H1 (cell line): ENCODE data around the gene GALNT13. TPM values are rescaled to one million over a fixed set of nuclear protein-coding genes. Genes with fewer than 3 reads are reported as not detected.

Experiments used
- BRCA1 ChIP-seq: IDR thresholded peaks from 2 replicates; pipeline ENCODE4 v1.6.1; 2012; ENCODE audit warnings: low read depth, low read length, improper control_type of control experiment
- CBX5 ChIP-seq: fragments of 300-800, 300-1000 bp; sonication (generic); IDR thresholded peaks from 2 replicates; pipeline ENCODE4 v1.7.1; 2016; ENCODE audit warnings: antibody characterized with exemption, low read length, low read depth
- CTBP2 ChIP-seq: IDR thresholded peaks from 2 replicates; pipeline ENCODE4 v1.7.0; 2011; ENCODE audit warnings: borderline replicate concordance, mild to moderate bottlenecking, moderate library complexity, mixed read lengths, low read length; ENCODE audit not compliant: insufficient read depth, insufficient read length
- EGR1 ChIP-seq: IDR thresholded peaks from 2 replicates; pipeline ENCODE4 v1.6.1; 2011; ENCODE audit warnings: low read depth, low read length, borderline replicate concordance
- FOSL1 ChIP-seq: IDR thresholded peaks from 2 replicates; pipeline ENCODE4 v1.6.1; 2011; ENCODE audit warnings: mild to moderate bottlenecking, low read depth, low read length, moderate library complexity; ENCODE audit not compliant: insufficient read depth
- HDAC2 ChIP-seq, 2 experiments: fragments of 300-600 bp in 1 of 2; sonication (generic) in 1 of 2; IDR thresholded peaks; 2 replicates each; pipeline ENCODE4 v1.6.1; 2011 to 2012; ENCODE audit warnings: low read depth in 2 of 2, low read length in 2 of 2, mild to moderate bottlenecking in 2 of 2, moderate library complexity in 2 of 2, borderline replicate concordance in 1 of 2, inconsistent platforms in 1 of 2
- HDAC6 ChIP-seq: IDR thresholded peaks from one replicate; pipeline ENCODE4 v1.7.1; 2012; ENCODE audit warnings: low read depth, mild to moderate bottlenecking, inconsistent platforms, low read length, moderate library complexity
- KDM1A ChIP-seq: fragments of 200-600, 300-600 bp; sonication (generic); IDR thresholded peaks from 2 replicates; pipeline ENCODE4 v1.7.1; 2016; ENCODE audit warnings: mild to moderate bottlenecking, low read length, borderline replicate concordance
- NRF1 ChIP-seq: IDR thresholded peaks from 2 replicates; pipeline ENCODE4 v1.6.1; 2011; ENCODE audit warnings: mild to moderate bottlenecking, low read depth, low read length, improper control_type of control experiment
- PHF8 ChIP-seq: fragments of 200-600 bp; sonication (generic); conservative IDR thresholded peaks from 2 replicates; pipeline ENCODE4 v1.7.1; 2012; ENCODE audit warnings: low read depth, mild to moderate bottlenecking, inconsistent platforms, low read length, moderate library complexity
- RXRA ChIP-seq: IDR thresholded peaks from 2 replicates; pipeline ENCODE4 v1.6.1; 2011; ENCODE audit warnings: low read depth, mild to moderate bottlenecking, low read length, moderate library complexity; ENCODE audit not compliant: insufficient read depth
- SIRT6 ChIP-seq: IDR thresholded peaks from one replicate; pipeline ENCODE4 v1.7.1; 2012; ENCODE audit warnings: low read length, inconsistent platforms
- SIX5 ChIP-seq: IDR thresholded peaks from 2 replicates; pipeline ENCODE4 v1.6.1; 2011; ENCODE audit warnings: mild to moderate bottlenecking, low read depth, low read length
- SP2 ChIP-seq: IDR thresholded peaks from 2 replicates; pipeline ENCODE4 v1.6.1; 2012; ENCODE audit warnings: mild to moderate bottlenecking, low read length, inconsistent platforms
- TAF1 ChIP-seq: IDR thresholded peaks from 2 replicates; pipeline ENCODE4 v1.6.1; 2011; ENCODE audit warnings: mild to moderate bottlenecking, low read depth, low read length
- TBP ChIP-seq: IDR thresholded peaks from 2 replicates; pipeline ENCODE4 v1.6.1; 2011; ENCODE audit warnings: low read depth, low read length, improper control_type of control experiment
- TCF12 ChIP-seq: IDR thresholded peaks from 2 replicates; pipeline ENCODE4 v1.6.1; 2011; ENCODE audit warnings: low read depth, mild to moderate bottlenecking, low read length
- TEAD4 ChIP-seq: IDR thresholded peaks from 2 replicates; pipeline ENCODE4 v1.6.1; 2012; ENCODE audit warnings: low read depth, low read length, inconsistent platforms, mixed read lengths
- polyA plus RNA-seq, 7 experiments: library from polyadenylated mRNA; depleted of rRNA in 3 of 7; stranded (reverse) in 5 of 7; unstranded in 2 of 7; fragments of >200 nt in 5 of 7; fragments of 200-250 nt in 2 of 7; gene quantifications; 1 replicate in 5 of 7; 2 replicates in 1 of 7; 4 replicates in 1 of 7; pipeline versions ENCODE4 v1.2.1 to v1.2.3, GENCODE V29; 2011 to 2013; ENCODE audit warnings: missing spikeins in 2 of 7, mixed read lengths in 2 of 7
- total RNA-seq: library from RNA; stranded (reverse); fragmentation: NEBNext Ultra II Directional; extraction: Animal tissue kit (Norgen Biotek cat#: 25700); gene quantifications from 2 replicates; pipeline ENCODE4 v1.2.1, GENCODE V29; 2021

The GALNT13 gene
- total and polyA plus RNA-seq, 2 of the 8 experiments (the other 6 are each of a cell fraction or from before 2014, with no cell fraction given): 3.2 to 9.6 TPM

DNA sequence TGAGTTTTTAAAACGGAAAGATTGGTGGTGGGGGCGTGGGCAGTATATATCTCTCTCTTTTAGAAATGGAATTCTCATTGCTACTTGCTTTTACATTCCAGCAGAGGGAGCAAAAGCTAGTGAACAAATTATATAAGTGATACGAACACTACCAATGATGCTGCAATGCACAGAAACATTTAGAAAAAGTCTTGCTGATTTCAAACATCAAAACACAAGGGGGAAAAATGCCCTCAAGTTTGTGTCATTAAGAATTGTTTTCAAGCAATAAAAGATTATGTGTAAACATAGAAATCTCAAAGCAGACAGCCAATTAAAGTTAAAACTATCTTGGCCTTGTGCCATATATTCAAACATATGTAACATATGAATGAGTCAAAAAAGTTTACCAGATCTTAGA lies 530.5 kb downstream of the GALNT13 start (continued):
- no peak for TF ChIP-seq HDAC2 (IDR thresholded peaks at IDR 0.05; ENCODE audit: borderline replicate concordance in 1 of 2, low read depth in 2 of 2, low read length in 2 of 2)
- no peak for TF ChIP-seq FOSL1
- no peak for TF ChIP-seq SP2
- no peak for TF ChIP-seq TAF1
- TF ChIP-seq BRCA1: no peak
- TF ChIP-seq RXRA: no peak
- no peak for TF ChIP-seq CBX5
- TF ChIP-seq HDAC6: no peak
- no peak for TF ChIP-seq EGR1
- TF ChIP-seq PHF8: no peak
- TF ChIP-seq CTBP2: no peak
- no peak for TF ChIP-seq SIRT6
- no peak for TF ChIP-seq NRF1
- no peak for TF ChIP-seq SIX5
- 0 out of 2 replicates have a peak, but pooled peaks have one; percentile 16 for TF ChIP-seq TEAD4
- TF ChIP-seq KDM1A: no peak
- no peak for TF ChIP-seq TCF12
- TF ChIP-seq TBP: no peak
